Measurements from ENCODE around the gene PLPP2. TPM values are rescaled to one million over a fixed set of nuclear protein-coding genes. Genes with fewer than 3 reads are reported as not detected.

Gene PLPP2
- total and polyA plus RNA-seq, 2 of the 4 experiments (the other 2 are of a cell fraction): 2.3 to 4.2 TPM

GRCh38 chr19:310141-310651 is 19.0 kb upstream of the PLPP2 start:
- no peak overlapping the region for H3K4me2 ChIP-seq (ENCODE audit: low read depth, low read length)
- WGBS, 2 experiments (ENCODE audit: extremely low coverage in 2 of 2, insufficient read length in 1 of 2): 71% methylated on average over 28 of the region's 30 CpGs; no CpG with 5 or more reads in 1 of the 2 experiments

More at GRCh38 chr19:310141-310651, 19.0 kb upstream of the PLPP2 start:
- Histone ChIP-seq H2BK5ac (ENCODE audit: low read depth, low read length, poor library complexity, severe bottlenecking) (no peak overlapping the region), H3K9me3 (ENCODE audit: control insufficient read depth, insufficient read depth, low read length) (no peaks in the 10 kb centered on the region), H3K79me1 (ENCODE audit: low read depth in 1 of 2, low read length in 2 of 2) (peaks cover 1 to 42% of the 10 kb centered on the region in 2 experiments; a peak in 3 of 4 replicates), H3K23ac (ENCODE audit: low read depth, low read length) (no peak overlapping the region), H3K27ac (ENCODE audit: insufficient read depth, low read length) (no peak overlapping the region), H2BK15ac (ENCODE audit: low read depth, low read length) (no peak overlapping the region), H4K20me1 (ENCODE audit: insufficient read depth, low read length) (peaks cover 46% of the 10 kb centered on the region), H3K9me1 (ENCODE audit: insufficient read depth, low read length) (0 out of 2 replicates have a peak, but pooled peaks cover 2% of the 10 kb centered on the region), H2BK120ac (ENCODE audit: low read depth, low read length) (no peak overlapping the region), H3K14ac (replicated peaks; ENCODE audit: low read depth, low read length) (no peak overlapping the region), H3K56ac (ENCODE audit: extremely low read depth, insufficient read depth, low read length) (no peak overlapping the region), H3K9ac (ENCODE audit: low read depth, low read length) (no peak overlapping the region), H2AK5ac (ENCODE audit: low read depth, low read length) (no peak overlapping the region), H4K5ac (ENCODE audit: low read depth, low read length) (no peak overlapping the region), H4K8ac (ENCODE audit: low read depth in 2 of 2, low read length in 2 of 2) (no peak overlapping the region), H2AFZ (replicated peaks; ENCODE audit: low read length, poor library complexity) (no peak overlapping the region), H3K27me3 (ENCODE audit: control insufficient read depth, insufficient read depth, low read length) (no peaks in the 10 kb centered on the region), H3K36me3 (ENCODE audit: control insufficient read depth, insufficient read depth, low read length) (peaks cover 73% of the 10 kb centered on the region), H3K18ac (ENCODE audit: low read depth, low read length) (no peak overlapping the region), H2AK9ac (replicated peaks; ENCODE audit: low read depth, low read length, poor library complexity) (no peak overlapping the region), H4K91ac (ENCODE audit: insufficient read depth, low read depth, low read length) (no peak overlapping the region), H3K4me3 (ENCODE audit: insufficient read depth, low read depth, low read length) (no peak overlapping the region), H3K4ac (ENCODE audit: low read depth, low read length) (no peak overlapping the region), H2BK20ac (ENCODE audit: low read depth, low read length) (no peak overlapping the region), H3K4me1 (ENCODE audit: control insufficient read depth, insufficient read depth, low read length) (no peaks in the 10 kb centered on the region)
- DNase-seq: no peak
- POLR2A ChIA-PET (ENCODE audit: unreplicated experiment): no interaction called here
- BruUV-seq (replicated peaks): no TSS peak
- intact Hi-C loops (cut with micrococcal nuclease): no loop called here
- dilution Hi-C loops (cut with HindIII; ENCODE audit: low sequenced_read_pairs, unreplicated experiment): no loop called here
- in situ Hi-C loops (cut with MboI; ENCODE audit: low sequenced_read_pairs): no loop called here
- CTCF ChIA-PET: interaction anchor here (0.6 kb wide), 1 partner anchor 14 kb away, joined by 3 read pairs; no protein-coding TSS in a partner anchor
- TF ChIP-seq POLR2A (IDR thresholded peaks at IDR 0.05; ENCODE audit: low read depth, low read length) (no peak), BHLHE40 (IDR thresholded peaks at IDR 0.05; ENCODE audit: low read depth, low read length) (no peak), NFE2L2 (IDR thresholded peaks at IDR 0.05; ENCODE audit: low read depth, low read length) (no peak), ELK1 (IDR thresholded peaks at IDR 0.05; ENCODE audit: borderline replicate concordance, low read depth, low read length) (no peak), SMC3 (IDR thresholded peaks at IDR 0.05; ENCODE audit: low read depth, low read length) (no peak), CTCF (conservative IDR thresholded peaks at IDR 0.05; ENCODE audit: low read depth, low read length) (no peak), USF2 (IDR thresholded peaks at IDR 0.05; ENCODE audit: low read depth, low read length) (no peak), CHD1 (IDR thresholded peaks at IDR 0.05; ENCODE audit: low read depth, low read length) (no peak), RFX5 (IDR thresholded peaks at IDR 0.05; ENCODE audit: low read depth, low read length) (no peak), MAZ (IDR thresholded peaks at IDR 0.05; ENCODE audit: borderline replicate concordance, low read depth, low read length) (no peak), CEBPB (IDR thresholded peaks at IDR 0.05; ENCODE audit: low read depth, low read length) (no peak), MAFK (IDR thresholded peaks at IDR 0.05; ENCODE audit: low read depth, low read length) (no peak), FOS (IDR thresholded peaks at IDR 0.05; ENCODE audit: low read depth, low read length) (no peak), RCOR1 (IDR thresholded peaks at IDR 0.05; ENCODE audit: insufficient replicate concordance, low read length) (no peak), MXI1 (IDR thresholded peaks at IDR 0.05; ENCODE audit: borderline replicate concordance, low read depth, low read length) (no peak), RAD21 (IDR thresholded peaks at IDR 0.05; ENCODE audit: low read length) (no peak)
- ATAC-seq (ENCODE audit: low read depth): no peak

Data from IMR-90 (cell line).